ENCODE measurements around the gene TMEM259.
A peak's percentile ranks its signal among the peaks of the same experiment; 100 is the strongest.

The TMEM259 gene

DNA sequence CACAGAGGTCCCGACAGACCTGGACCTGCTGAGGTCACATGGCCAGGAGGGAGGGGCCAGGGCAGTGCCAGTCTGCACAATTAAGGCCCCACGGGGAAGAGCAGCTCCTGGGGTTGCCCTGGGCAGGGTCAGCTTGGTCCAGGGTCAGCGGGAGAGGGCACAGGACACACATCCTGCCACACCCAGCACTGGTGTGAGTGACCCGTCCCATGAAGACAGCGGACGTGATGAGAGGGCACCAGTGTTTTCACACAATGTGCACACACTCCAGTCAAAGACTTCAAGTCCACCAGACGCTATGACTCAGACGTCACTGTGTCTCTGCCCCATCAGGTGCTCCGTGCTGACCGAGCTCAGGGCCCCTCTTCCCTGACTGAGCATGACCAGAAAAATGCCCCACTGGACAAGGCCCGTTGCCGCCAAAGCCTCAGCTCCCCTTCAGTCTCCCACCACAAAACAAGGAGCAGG is 4.2 kb downstream of the TMEM259 start:
- Histone ChIP-seq H3K4me3 (peak overlapping the region; percentile 49), H3K27ac (peak overlapping the region in 1 of 2 donors; percentile 69)
- DNase-seq (ENCODE audit: low spot score): no peak
- no peak for TF ChIP-seq CTCF (IDR thresholded peaks at IDR 0.05)

- Histone ChIP-seq H3K4me3 (peak overlapping the region; percentile 49), H3K27ac (peak overlapping the region in 1 of 2 donors; percentile 69)
- no peak for DNase-seq (ENCODE audit: low spot score)
- TF ChIP-seq CTCF (IDR thresholded peaks at IDR 0.05): no peak
These were observed 4.9 kb downstream of the TMEM259 start for GRCh38 chr19:1015782-1016646.

- no peak overlapping the region for H3K27ac ChIP-seq
- no peak for DNase-seq (ENCODE audit: low spot score)
- H3K4me3 ChIP-seq: no peak overlapping the region
- no peak for TF ChIP-seq CTCF (IDR thresholded peaks at IDR 0.05)
These were observed 5.7 kb downstream of the TMEM259 start for GRCh38 chr19:1015061-1015781.

- DNase-seq (ENCODE audit: low spot score): no peak
- H3K4me3 ChIP-seq: no peak overlapping the region
- no peak for TF ChIP-seq CTCF (IDR thresholded peaks at IDR 0.05)
- H3K27ac ChIP-seq: no peak overlapping the region
These were observed 6.5 kb downstream of the TMEM259 start for GRCh38 chr19:1014161-1015060.

- Histone ChIP-seq H3K27ac (no peak overlapping the region), H3K4me3 (no peak overlapping the region)
- no peak for DNase-seq (ENCODE audit: low spot score)
- no peak for TF ChIP-seq CTCF (IDR thresholded peaks at IDR 0.05)
These were observed 7.7 kb downstream of the TMEM259 start for GRCh38 chr19:1013218-1013617.

- no peak for DNase-seq (ENCODE audit: low spot score)
- no peak overlapping the region for H3K27ac ChIP-seq
- H3K4me3 ChIP-seq: no peak overlapping the region
- TF ChIP-seq CTCF (IDR thresholded peaks at IDR 0.05): no peak
These were observed 8.6 kb downstream of the TMEM259 start for GRCh38 chr19:1012334-1012733.

Measured in coronary artery (tissue), 2 donors.